DND-41 (cell line): ENCODE results near the gene RASAL2.

Experiments used
- EZH2 ChIP-seq: IDR thresholded peaks from 3 replicates; pipeline ENCODE4 v1.6.1; 2012; ENCODE audit warnings: borderline replicate concordance, low read depth, mild to moderate bottlenecking, moderate library complexity, low read length, inconsistent platforms; ENCODE audit not compliant: severe bottlenecking
- TF ChIP-seq, protein P1 (sequence below): IDR thresholded peaks from 2 replicates; pipeline ENCODE4 v1.5.1; 2012; ENCODE audit warnings: borderline replicate concordance, low read length, moderate library complexity, mild to moderate bottlenecking; ENCODE audit not compliant: poor library complexity, severe bottlenecking; ENCODE audit errors: extremely low read depth

GRCh38 chr1:178358456-178358855 is 264.6 kb downstream of the RASAL2 start:
- TF ChIP-seq, protein P1, sequence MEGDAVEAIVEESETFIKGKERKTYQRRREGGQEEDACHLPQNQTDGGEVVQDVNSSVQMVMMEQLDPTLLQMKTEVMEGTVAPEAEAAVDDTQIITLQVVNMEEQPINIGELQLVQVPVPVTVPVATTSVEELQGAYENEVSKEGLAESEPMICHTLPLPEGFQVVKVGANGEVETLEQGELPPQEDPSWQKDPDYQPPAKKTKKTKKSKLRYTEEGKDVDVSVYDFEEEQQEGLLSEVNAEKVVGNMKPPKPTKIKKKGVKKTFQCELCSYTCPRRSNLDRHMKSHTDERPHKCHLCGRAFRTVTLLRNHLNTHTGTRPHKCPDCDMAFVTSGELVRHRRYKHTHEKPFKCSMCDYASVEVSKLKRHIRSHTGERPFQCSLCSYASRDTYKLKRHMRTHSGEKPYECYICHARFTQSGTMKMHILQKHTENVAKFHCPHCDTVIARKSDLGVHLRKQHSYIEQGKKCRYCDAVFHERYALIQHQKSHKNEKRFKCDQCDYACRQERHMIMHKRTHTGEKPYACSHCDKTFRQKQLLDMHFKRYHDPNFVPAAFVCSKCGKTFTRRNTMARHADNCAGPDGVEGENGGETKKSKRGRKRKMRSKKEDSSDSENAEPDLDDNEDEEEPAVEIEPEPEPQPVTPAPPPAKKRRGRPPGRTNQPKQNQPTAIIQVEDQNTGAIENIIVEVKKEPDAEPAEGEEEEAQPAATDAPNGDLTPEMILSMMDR = no peak
- no peak for TF ChIP-seq EZH2
